KMS-11 (cell line): ENCODE measurements around the gene SLC2A5.
"Not testable (repeated sequence)": the region's sequence is repeated elsewhere in the genome, so short reads cannot be mapped to it uniquely, and the experiment has no call there.

Source experiments
- H2AFZ ChIP-seq: fragments of 200-600 bp; sonication (generic); 2 replicates; pipeline ENCODE4 v1.6.1; 2016; ENCODE audit warnings: antibody characterized with exemption, mixed run types, low read depth
- H3K27ac ChIP-seq: fragments of 200-600 bp; sonication (generic); 2 replicates; pipeline ENCODE4 v1.6.1; 2016; ENCODE audit warnings: mild to moderate bottlenecking, mixed run types
- H3K27me3 ChIP-seq: fragments of 200-600 bp; sonication (generic); 2 replicates; pipeline ENCODE4 v1.6.1; 2017; ENCODE audit warnings: mild to moderate bottlenecking, low read depth, mixed run types, moderate library complexity; ENCODE audit not compliant: insufficient read depth
- H3K36me3 ChIP-seq: fragments of 200-600 bp; sonication (generic); 2 replicates; pipeline ENCODE4 v1.6.1; 2017; ENCODE audit warnings: mild to moderate bottlenecking, mixed run types; ENCODE audit not compliant: insufficient read depth
- H3K4me1 ChIP-seq: fragments of 200-600 bp; sonication (generic); 2 replicates; pipeline ENCODE4 v1.6.1; 2016; ENCODE audit warnings: mild to moderate bottlenecking, low read depth, mixed run types; ENCODE audit not compliant: poor library complexity, severe bottlenecking
- H3K4me2 ChIP-seq: fragments of 200-600 bp; sonication (generic); 2 replicates; pipeline ENCODE4 v1.7.0; 2016; ENCODE audit warnings: mild to moderate bottlenecking, mixed run types
- H3K4me3 ChIP-seq: fragments of 200-600 bp; sonication (generic); IDR thresholded peaks from 2 replicates; pipeline ENCODE4 v1.6.1; 2017; ENCODE audit warnings: low read depth, low read length, mixed read lengths; ENCODE audit not compliant: insufficient read depth
- H3K79me2 ChIP-seq: fragments of 200-600 bp; sonication (generic); 2 replicates; pipeline ENCODE4 v1.6.1; 2016; ENCODE audit warnings: low read depth, mixed run types; ENCODE audit not compliant: insufficient read depth
- H3K9ac ChIP-seq: fragments of 200-600 bp; sonication (generic); 2 replicates; pipeline ENCODE4 v1.6.1; 2016; ENCODE audit warnings: mild to moderate bottlenecking, mixed run types
- H4K20me1 ChIP-seq: fragments of 200-600 bp; sonication (generic); 2 replicates; pipeline ENCODE4 v1.6.1; 2016; ENCODE audit warnings: mild to moderate bottlenecking, mixed run types; ENCODE audit not compliant: insufficient read depth
- CTCF ChIP-seq: fragments of 200-600 bp; sonication (generic); conservative IDR thresholded peaks from 2 replicates; pipeline ENCODE4 v1.6.1; 2017; ENCODE audit warnings: low read depth, mild to moderate bottlenecking, antibody characterized with exemption, low read length, moderate library complexity, mixed read lengths

SLC2A5 gene

GRCh38 chr1:9037476-9038337, 31.7 kb downstream of the SLC2A5 start:
- Histone ChIP-seq H3K4me1 (no peaks in the 10 kb centered on the region), H2AFZ (no peak overlapping the region), H3K79me2 (no peaks in the 10 kb centered on the region), H3K36me3 (no peaks in the 10 kb centered on the region), H3K4me2 (no peak overlapping the region), H3K4me3 (no peak overlapping the region), H3K27me3 (no peaks in the 10 kb centered on the region), H4K20me1 (no peaks in the 10 kb centered on the region), H3K9ac (no peak overlapping the region), H3K27ac (no peak overlapping the region)
- TF ChIP-seq CTCF, result no peak

- H3K9ac ChIP-seq, result no peak overlapping the region
- H2AFZ ChIP-seq, result no peak overlapping the region
Measured at GRCh38 chr1:9035226-9035625, 34.2 kb downstream of the SLC2A5 start.

GRCh38 chr1:9033363-9033762, 36.1 kb downstream of the SLC2A5 start:
- no peak for TF ChIP-seq CTCF
- H3K36me3 ChIP-seq, result no peaks in the 10 kb centered on the region
- H3K9ac ChIP-seq, result no peak overlapping the region
- H3K4me1 ChIP-seq, result no peaks in the 10 kb centered on the region
- no peaks in the 10 kb centered on the region for H3K79me2 ChIP-seq
- no peak overlapping the region for H3K27ac ChIP-seq
- H2AFZ ChIP-seq, result no peak overlapping the region
- H3K4me3 ChIP-seq, result no peak overlapping the region
- H3K4me2 ChIP-seq, result no peak overlapping the region
- no peaks in the 10 kb centered on the region for H4K20me1 ChIP-seq
- no peaks in the 10 kb centered on the region for H3K27me3 ChIP-seq

More at GRCh38 chr1:9035226-9035625, 34.2 kb downstream of the SLC2A5 start:
- Histone ChIP-seq H3K27ac (no peak overlapping the region), H3K4me2 (no peak overlapping the region), H3K4me3 (no peak overlapping the region), H3K4me1 (no peaks in the 10 kb centered on the region), H3K27me3 (no peaks in the 10 kb centered on the region), H3K36me3 (no peaks in the 10 kb centered on the region), H3K79me2 (no peaks in the 10 kb centered on the region), H4K20me1 (no peaks in the 10 kb centered on the region)
- no peak for TF ChIP-seq CTCF

- Histone ChIP-seq H3K4me1 (no peaks in the 10 kb centered on the region), H3K27ac (no peak overlapping the region), H2AFZ (no peak overlapping the region), H3K4me2 (no peak overlapping the region), H3K36me3 (no peaks in the 10 kb centered on the region), H4K20me1 (no peaks in the 10 kb centered on the region), H3K9ac (no peak overlapping the region), H3K4me3 (no peak overlapping the region), H3K27me3 (no peaks in the 10 kb centered on the region), H3K79me2 (no peaks in the 10 kb centered on the region)
- no peak for TF ChIP-seq CTCF
Measured at GRCh38 chr1:9031484-9032259, 37.8 kb downstream of the SLC2A5 start.

- H3K4me1 ChIP-seq, H3K27ac ChIP-seq, H2AFZ ChIP-seq, H3K79me2 ChIP-seq, H3K36me3 ChIP-seq, H3K4me3 ChIP-seq, H3K27me3 ChIP-seq, H4K20me1 ChIP-seq, H3K4me2 ChIP-seq, H3K9ac ChIP-seq: not testable (repeated sequence)
Measured at GRCh38 chr1:9031077-9031476, 38.4 kb downstream of the SLC2A5 start.
